K562 (cell line): ENCODE results near the gene SRM. TPM values are rescaled to one million over a fixed set of nuclear protein-coding genes. Genes with fewer than 3 reads are reported as not detected.

Source experiments
- ATF1 ChIP-seq, 2 experiments: fragments of 450-650 bp in 1 of 2; IDR thresholded peaks; 2 replicates each; pipeline ENCODE4 v1.6.1; 2016; ENCODE audit warnings: missing compliant biosample characterization in 1 of 2, missing genetic modification characterization in 1 of 2
- CC2D1A ChIP-seq: fragments of 450-650 bp; IDR thresholded peaks from 2 replicates; pipeline ENCODE4 v1.6.1; 2017; ENCODE audit warnings: mild to moderate bottlenecking
- E2F5 ChIP-seq: sonication (generic); formaldehyde crosslinking; IDR thresholded peaks from 2 replicates; pipeline ENCODE4 v1.8.0; 2022; ENCODE audit warnings: mild to moderate bottlenecking, missing genetic modification reagents
- HEY1 ChIP-seq: fragments of 250-450 bp; sonication (Bioruptor Pico); IDR thresholded peaks from 2 replicates; pipeline ENCODE4 v1.5.0; 2020; ENCODE audit warnings: mild to moderate bottlenecking, moderate library complexity, borderline replicate concordance
- MAZ ChIP-seq, 2 experiments: fragments of 450-650 bp in 1 of 2; sonication (generic) in 1 of 2; formaldehyde crosslinking; IDR thresholded peaks in 1 of 2; conservative IDR thresholded peaks in 1 of 2; 2 replicates each; pipeline versions ENCODE4 v1.4.0 to v1.5.0; 2020; ENCODE audit warnings: mild to moderate bottlenecking in 1 of 2, missing genetic modification reagents in 1 of 2
- RNF219 ChIP-seq: fragments of 250-450 bp; sonication (Bioruptor Pico); IDR thresholded peaks from 2 replicates; pipeline ENCODE4 v1.5.0; 2022; ENCODE audit warnings: mild to moderate bottlenecking
- TAF1 ChIP-seq: IDR thresholded peaks from 2 replicates; pipeline ENCODE4 v1.6.1; 2011; ENCODE audit warnings: mild to moderate bottlenecking, low read length, moderate library complexity; ENCODE audit not compliant: insufficient read depth, control insufficient read depth, severe bottlenecking; ENCODE audit errors: extremely low read depth
- TEAD1 ChIP-seq, 2 experiments: fragments of 450-650 bp in 1 of 2; sonication (generic) in 1 of 2; formaldehyde crosslinking; IDR thresholded peaks; 2 replicates each; pipeline versions ENCODE4 v1.4.0 to v1.8.0; 2020 to 2022; ENCODE audit warnings: mild to moderate bottlenecking in 2 of 2, missing genetic modification reagents in 1 of 2
- ZBED1 ChIP-seq: IDR thresholded peaks from 2 replicates; pipeline ENCODE4 v1.6.1; 2014
- polyA plus RNA-seq, 8 experiments: library from polyadenylated mRNA; depleted of rRNA in 4 of 8; stranded (reverse) in 5 of 8; unstranded in 3 of 8; fragments of >200 nt; fragmentation: Nextera tagmentation in 2 of 8; fragmentation: Illumina TruSeq in 1 of 8; extraction: Ambion mirVana in 2 of 8; extraction: Trizol in 1 of 8; gene quantifications; 2 replicates each; pipeline versions ENCODE4 v1.2.1 to v1.2.3, GENCODE V29; 2011 to 2014; ENCODE audit warnings: inconsistent platforms in 1 of 8, missing spikeins in 1 of 8
- total RNA-seq, 7 experiments: library from RNA; depleted of rRNA in 6 of 7; stranded (reverse); fragments of >200 nt in 6 of 7; fragmentation: Illumina TruSeq in 2 of 7; extraction: Trizol in 2 of 7; gene quantifications; 2 replicates each; pipeline versions ENCODE4 v1.2.1 to v1.2.3, GENCODE V29; 2011 to 2021; ENCODE audit warnings: low replicate concordance in 1 of 7
- TF ChIP-seq, protein P1 (sequence below), 2 experiments: fragments of 450-650 bp in 1 of 2; sonication (generic) in 1 of 2; formaldehyde crosslinking in 1 of 2; IDR thresholded peaks; 2 replicates each; pipeline versions ENCODE4 v1.7.1 to v1.9.0; 2016 to 2022; ENCODE audit warnings: inconsistent platforms in 1 of 2, mild to moderate bottlenecking in 1 of 2, missing genetic modification reagents in 1 of 2
- TF ChIP-seq, protein P2 (sequence below): fragments of 450-650 bp; formaldehyde crosslinking; IDR thresholded peaks from 2 replicates; pipeline ENCODE4 v1.4.0; 2020; ENCODE audit warnings: mild to moderate bottlenecking

SRM gene
- total and polyA plus RNA-seq, 9 of the 15 experiments (the other 6 are each of a cell fraction or from before 2014, with no cell fraction given) = 23.9 to 373 (median 82.5) TPM

- TF ChIP-seq E2F5 (CRISPR knock-in tag) (peak; percentile 86), HEY1 (CRISPR knock-in tag) (peak; percentile 78; the same call in 1 of the 2 replicates), RNF219 (CRISPR knock-in tag) (no peak), ATF1 (CRISPR knock-in tag; IDR thresholded peaks at IDR 0.05) (peak; percentile 37; the same call in 1 of the 2 replicates), ATF1 (tag; IDR thresholded peaks at IDR 0.05) (peak; percentile 78), CC2D1A (peak; percentile 74; the same call in 1 of the 2 replicates), ZBED1 (peak; percentile 70; the same call in 1 of the 2 replicates), TAF1 (peak; percentile 95), MAZ (CRISPR knock-in tag; conservative IDR thresholded peaks at IDR 0.05 in 1 of 2, IDR thresholded peaks at IDR 0.05 in 1 of 2) (peak; percentile 90 to 96), TEAD1 (CRISPR knock-in tag; IDR thresholded peaks at IDR 0.05) (peak; percentile 4 to 97; a peak in 2 of 4 replicates)
- TF ChIP-seq, protein P1, sequence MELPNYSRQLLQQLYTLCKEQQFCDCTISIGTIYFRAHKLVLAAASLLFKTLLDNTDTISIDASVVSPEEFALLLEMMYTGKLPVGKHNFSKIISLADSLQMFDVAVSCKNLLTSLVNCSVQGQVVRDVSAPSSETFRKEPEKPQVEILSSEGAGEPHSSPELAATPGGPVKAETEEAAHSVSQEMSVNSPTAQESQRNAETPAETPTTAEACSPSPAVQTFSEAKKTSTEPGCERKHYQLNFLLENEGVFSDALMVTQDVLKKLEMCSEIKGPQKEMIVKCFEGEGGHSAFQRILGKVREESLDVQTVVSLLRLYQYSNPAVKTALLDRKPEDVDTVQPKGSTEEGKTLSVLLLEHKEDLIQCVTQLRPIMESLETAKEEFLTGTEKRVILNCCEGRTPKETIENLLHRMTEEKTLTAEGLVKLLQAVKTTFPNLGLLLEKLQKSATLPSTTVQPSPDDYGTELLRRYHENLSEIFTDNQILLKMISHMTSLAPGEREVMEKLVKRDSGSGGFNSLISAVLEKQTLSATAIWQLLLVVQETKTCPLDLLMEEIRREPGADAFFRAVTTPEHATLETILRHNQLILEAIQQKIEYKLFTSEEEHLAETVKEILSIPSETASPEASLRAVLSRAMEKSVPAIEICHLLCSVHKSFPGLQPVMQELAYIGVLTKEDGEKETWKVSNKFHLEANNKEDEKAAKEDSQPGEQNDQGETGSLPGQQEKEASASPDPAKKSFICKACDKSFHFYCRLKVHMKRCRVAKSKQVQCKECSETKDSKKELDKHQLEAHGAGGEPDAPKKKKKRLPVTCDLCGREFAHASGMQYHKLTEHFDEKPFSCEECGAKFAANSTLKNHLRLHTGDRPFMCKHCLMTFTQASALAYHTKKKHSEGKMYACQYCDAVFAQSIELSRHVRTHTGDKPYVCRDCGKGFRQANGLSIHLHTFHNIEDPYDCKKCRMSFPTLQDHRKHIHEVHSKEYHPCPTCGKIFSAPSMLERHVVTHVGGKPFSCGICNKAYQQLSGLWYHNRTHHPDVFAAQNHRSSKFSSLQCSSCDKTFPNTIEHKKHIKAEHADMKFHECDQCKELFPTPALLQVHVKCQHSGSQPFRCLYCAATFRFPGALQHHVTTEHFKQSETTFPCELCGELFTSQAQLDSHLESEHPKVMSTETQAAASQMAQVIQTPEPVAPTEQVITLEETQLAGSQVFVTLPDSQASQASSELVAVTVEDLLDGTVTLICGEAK (IDR thresholded peaks at IDR 0.05) = peak; percentile 55
- TF ChIP-seq, protein P1 (CRISPR knock-in tag; IDR thresholded peaks at IDR 0.05) = no peak
- TF ChIP-seq, protein P2, sequence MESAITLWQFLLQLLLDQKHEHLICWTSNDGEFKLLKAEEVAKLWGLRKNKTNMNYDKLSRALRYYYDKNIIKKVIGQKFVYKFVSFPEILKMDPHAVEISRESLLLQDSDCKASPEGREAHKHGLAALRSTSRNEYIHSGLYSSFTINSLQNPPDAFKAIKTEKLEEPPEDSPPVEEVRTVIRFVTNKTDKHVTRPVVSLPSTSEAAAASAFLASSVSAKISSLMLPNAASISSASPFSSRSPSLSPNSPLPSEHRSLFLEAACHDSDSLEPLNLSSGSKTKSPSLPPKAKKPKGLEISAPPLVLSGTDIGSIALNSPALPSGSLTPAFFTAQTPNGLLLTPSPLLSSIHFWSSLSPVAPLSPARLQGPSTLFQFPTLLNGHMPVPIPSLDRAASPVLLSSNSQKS (CRISPR knock-in tag) = no peak
These were observed 47.3 kb downstream of the SRM start, which contains the start of gene TARDBP (continued) for GRCh38 chr1:11012260-11013159.
